Measurements from ENCODE around the gene ARHGEF28.

The ARHGEF28 gene

GRCh38 chr5:73892218-73892617 is 266.2 kb downstream of the ARHGEF28 start:
- DNase-seq, result no peak
- intact Hi-C loops (cut with DNase I), result no loop called here

GRCh38 chr5:73892806-73893205 is 266.8 kb downstream of the ARHGEF28 start:
- intact Hi-C loops (cut with DNase I), result no loop called here
- no peak for DNase-seq

DNA sequence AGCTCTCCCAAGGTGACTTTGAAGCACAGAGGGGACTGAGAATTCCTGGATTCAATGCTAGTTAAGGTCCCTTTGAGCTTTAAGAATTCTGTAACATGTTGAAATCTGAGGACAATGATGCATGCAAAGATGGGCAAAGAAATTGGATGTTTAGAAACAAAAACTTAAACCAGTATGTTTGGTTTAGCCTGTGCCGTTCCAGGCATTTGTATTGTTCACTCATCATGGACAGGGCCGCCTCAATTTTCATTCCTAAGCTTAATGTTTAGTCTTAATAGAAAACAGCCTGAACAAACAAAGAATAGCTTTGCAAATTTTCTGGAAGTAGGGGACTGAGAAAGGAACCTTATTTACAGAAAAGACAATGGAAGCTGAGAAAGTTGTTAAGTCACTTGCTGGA is 267.8 kb downstream of the ARHGEF28 start:
- intact Hi-C loops (cut with DNase I), result no loop called here
- no peak for DNase-seq

GRCh38 chr5:73894860-73895259 is 268.9 kb downstream of the ARHGEF28 start:
- intact Hi-C loops (cut with DNase I), result no loop called here
- DNase-seq, result no peak

DNA sequence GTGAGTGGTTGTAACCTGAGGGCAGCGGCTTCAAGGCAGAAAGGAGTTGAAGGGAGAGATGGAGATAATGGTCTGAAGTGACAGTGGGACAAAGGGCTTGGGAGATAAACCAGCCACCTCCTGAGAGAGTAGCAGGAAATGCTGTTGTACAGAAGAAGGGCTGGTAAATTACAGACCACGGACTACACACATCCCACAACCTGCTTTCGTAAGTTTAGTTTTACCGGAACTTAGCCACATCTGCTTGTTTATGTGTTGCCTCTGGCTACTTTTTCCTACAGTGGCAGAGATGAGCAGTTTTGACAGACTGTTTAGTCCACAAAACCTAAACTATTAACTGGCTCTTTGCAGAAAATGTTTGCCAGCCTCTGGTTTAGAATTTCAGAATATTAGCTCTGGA is 269.5 kb downstream of the ARHGEF28 start:
- no peak for DNase-seq
- intact Hi-C loops (cut with DNase I), result no loop called here

- no peak for DNase-seq
- intact Hi-C loops (cut with DNase I), result no loop called here
Measured at GRCh38 chr5:73896097-73896496, 270.1 kb downstream of the ARHGEF28 start.

- intact Hi-C loops (cut with DNase I), result no loop called here
- no peak for DNase-seq
Measured at GRCh38 chr5:73896668-73897067, 270.7 kb downstream of the ARHGEF28 start.

GRCh38 chr5:73897893-73898292 is 271.9 kb downstream of the ARHGEF28 start:
- DNase-seq, result no peak
- intact Hi-C loops (cut with DNase I), result no loop called here

DNA sequence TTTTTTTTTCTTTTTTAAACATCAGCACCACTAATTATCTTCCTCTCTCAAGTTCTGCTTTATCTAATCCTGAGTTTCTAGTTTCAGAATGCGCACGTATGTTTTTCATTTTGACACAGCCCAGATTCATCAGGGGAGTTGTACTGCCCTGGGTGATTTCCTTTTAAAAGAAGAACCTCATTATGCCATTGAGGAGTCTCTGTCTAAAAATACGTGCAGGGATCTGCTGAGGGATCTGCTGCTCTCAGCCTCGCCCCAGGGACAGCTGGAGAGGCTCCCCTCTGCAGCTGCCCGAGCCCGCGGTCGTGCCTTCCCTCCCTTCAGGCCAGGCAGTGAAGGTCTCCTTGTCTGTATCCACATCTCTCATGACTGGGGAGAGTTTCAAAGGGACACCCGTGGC is 273.1 kb downstream of the ARHGEF28 start:
- intact Hi-C loops (cut with DNase I), result no loop called here
- peak in 1 of 10 donors; percentile 17 for DNase-seq

- DNase-seq, result no peak
Measured at GRCh38 chr5:73899916-73900315, 273.9 kb downstream of the ARHGEF28 start.

GRCh38 chr5:73900566-73900965 is 274.6 kb downstream of the ARHGEF28 start:
- intact Hi-C loops (cut with DNase I), result loop anchor here (10.0 kb wide), 1 partner anchor 1004 kb away; no protein-coding TSS in a partner anchor
- DNase-seq, result no peak

More at GRCh38 chr5:73899916-73900315, 273.9 kb downstream of the ARHGEF28 start:
- intact Hi-C loops (cut with DNase I), result loop anchor here (10.0 kb wide), 1 partner anchor 1005 kb away; no protein-coding TSS in a partner anchor

- DNase-seq, result no peak
- intact Hi-C loops (cut with DNase I), result loop anchor here (10.0 kb wide), 1 partner anchor 1004 kb away; no protein-coding TSS in a partner anchor
Measured at GRCh38 chr5:73901043-73901442, 275.0 kb downstream of the ARHGEF28 start.

- intact Hi-C loops (cut with DNase I), result loop anchor here (10.0 kb wide), 1 partner anchor 1003 kb away; no protein-coding TSS in a partner anchor
- DNase-seq, result no peak
Measured at GRCh38 chr5:73901455-73901854, 275.5 kb downstream of the ARHGEF28 start.

DNA sequence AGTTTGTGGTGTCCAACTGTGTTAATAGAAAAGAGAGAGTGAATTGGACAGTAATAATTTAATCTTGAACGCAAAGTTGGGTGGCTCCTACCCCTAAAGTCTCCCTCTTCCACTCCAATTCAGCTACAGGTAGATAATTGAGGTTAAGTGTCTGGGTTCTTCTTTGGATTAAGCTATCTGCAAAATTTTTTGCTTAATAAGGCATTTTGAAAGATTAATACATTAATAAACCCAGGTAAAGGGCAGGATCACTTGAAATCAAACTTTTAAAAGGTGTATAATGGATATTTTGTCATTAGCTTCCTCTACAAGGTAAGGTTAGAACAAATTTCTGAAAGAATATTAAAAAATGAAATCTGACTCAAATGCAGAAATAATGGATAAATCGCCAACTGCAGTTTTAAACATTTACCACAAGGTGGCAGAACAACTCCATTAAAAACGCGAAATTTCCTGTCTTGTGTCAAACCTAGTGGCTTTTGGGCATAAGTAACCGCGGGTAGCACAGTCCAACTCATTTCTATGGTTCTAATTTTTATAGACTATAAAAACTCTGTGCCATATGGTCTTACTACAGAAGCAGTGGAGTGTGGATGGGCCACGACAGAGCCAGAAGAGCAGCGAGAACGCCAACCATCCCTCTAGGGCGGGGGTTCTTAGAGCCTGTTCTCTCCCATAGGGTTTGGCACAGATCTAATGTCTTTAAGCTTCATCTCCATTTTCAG is 276.5 kb downstream of the ARHGEF28 start:
- peak in 4 of 10 donors; percentile 27 to 84 (median 80) for DNase-seq
- intact Hi-C loops (cut with DNase I), result loop anchor here (2.0 to 10.0 kb wide), 2 partner anchors 738 to 1002 kb away; partner anchors contain the start of gene ENC1

- no peak for DNase-seq
- intact Hi-C loops (cut with DNase I), result loop anchor here (2.0 to 10.0 kb wide), 2 partner anchors 738 to 1002 kb away; partner anchors contain the start of gene ENC1
Measured at GRCh38 chr5:73903169-73903568, 277.2 kb downstream of the ARHGEF28 start.

- intact Hi-C loops (cut with DNase I), result loop anchor here (10.0 kb wide), 1 partner anchor 999 kb away; no protein-coding TSS in a partner anchor
Measured at GRCh38 chr5:73906277-73906676, 280.3 kb downstream of the ARHGEF28 start.

GRCh38 chr5:73907164-73907563 is 281.2 kb downstream of the ARHGEF28 start:
- intact Hi-C loops (cut with DNase I), result loop anchor here (10.0 kb wide), 1 partner anchor 998 kb away; no protein-coding TSS in a partner anchor
- DNase-seq, result no peak

More at GRCh38 chr5:73906277-73906676, 280.3 kb downstream of the ARHGEF28 start:
- no peak for DNase-seq

GRCh38 chr5:73908395-73908794 is 282.4 kb downstream of the ARHGEF28 start:
- no peak for DNase-seq
- intact Hi-C loops (cut with DNase I), result loop anchor here (10.0 kb wide), 1 partner anchor 996 kb away; no protein-coding TSS in a partner anchor

- intact Hi-C loops (cut with DNase I), result loop anchor here (10.0 kb wide), 1 partner anchor 996 kb away; no protein-coding TSS in a partner anchor
- no peak for DNase-seq
Measured at GRCh38 chr5:73908846-73909245, 282.9 kb downstream of the ARHGEF28 start.

DNA sequence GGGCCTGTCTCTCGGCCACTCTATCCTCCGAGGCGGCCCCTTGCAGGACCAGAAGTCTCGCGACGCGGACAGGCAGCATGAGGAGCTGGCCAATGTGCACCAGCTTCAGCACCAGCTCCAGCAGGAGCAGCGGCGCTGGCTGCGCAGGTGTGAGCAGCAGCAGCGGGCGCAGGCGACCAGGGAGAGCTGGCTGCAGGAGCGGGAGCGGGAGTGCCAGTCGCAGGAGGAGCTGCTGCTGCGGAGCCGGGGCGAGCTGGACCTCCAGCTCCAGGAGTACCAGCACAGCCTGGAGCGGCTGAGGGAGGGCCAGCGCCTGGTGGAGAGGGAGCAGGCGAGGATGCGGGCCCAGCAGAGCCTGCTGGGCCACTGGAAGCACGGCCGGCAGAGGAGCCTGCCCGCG is 283.5 kb downstream of the ARHGEF28 start:
- intact Hi-C loops (cut with DNase I), result loop anchor here (10.0 kb wide), 1 partner anchor 995 kb away; no protein-coding TSS in a partner anchor
- peak in 1 of 10 donors; percentile 78 for DNase-seq

GRCh38 chr5:73911761-73912393 is 285.9 kb downstream of the ARHGEF28 start:
- intact Hi-C loops (cut with DNase I), result no loop called here
- DNase-seq, result no peak

Data from posterior cingulate gyrus (tissue), 11 donors.